ENCODE measurements around the gene EFCAB12. TPM values are rescaled to one million over a fixed set of nuclear protein-coding genes. Genes with fewer than 3 reads are reported as not detected.

The EFCAB12 gene
- total RNA-seq, 1 experiment from 2014 or later = 0.54 TPM

GRCh38 chr3:129377615-129378014, 50.8 kb downstream of the EFCAB12 start:
- DNase-seq (ENCODE audit: low read depth, low spot score) (no peak), ATAC-seq (no peak)
- BruUV-seq (replicated peaks) = no TSS peak
- no peak for TF ChIP-seq POLR2AphosphoS5 (IDR thresholded peaks at IDR 0.05; ENCODE audit: low read depth, low read length)
- TF ChIP-seq SIN3A (IDR thresholded peaks at IDR 0.05; ENCODE audit: borderline replicate concordance, insufficient read depth, low read depth, low read length) = no peak
- TF ChIP-seq TCF7L2 (IDR thresholded peaks at IDR 0.05; ENCODE audit: low read depth, low read length) = no peak
- no peak for TF ChIP-seq CTCF (IDR thresholded peaks at IDR 0.05)
- no peak for TF ChIP-seq REST (IDR thresholded peaks at IDR 0.05; ENCODE audit: insufficient read depth in 1 of 2, low read depth in 2 of 2, low read length in 1 of 2)
- ChIA-PET POLR2A (no interaction called here), CTCF (no interaction called here)
- in situ Hi-C loops (cut with HindIII; ENCODE audit: low pct_unique_long_range_greater_than_20kb, low sequenced_read_pairs) (no loop called here), intact Hi-C loops (cut with micrococcal nuclease; ENCODE audit: unreplicated experiment) (no loop called here)
- H3K9me3 ChIP-seq (ENCODE audit: control insufficient read depth, insufficient read depth, low read depth, low read length) = peaks cover 9% of the 10 kb centered on the region; the same call in 1 of the 2 replicates
- H3K4me3 ChIP-seq (ENCODE audit: low read depth in 2 of 2, low read length in 2 of 2) = no peak overlapping the region
- H3K27ac ChIP-seq (ENCODE audit: low read length) = no peak overlapping the region
- H3K36me3 ChIP-seq (ENCODE audit: control insufficient read depth, insufficient read depth, low read length) = no peaks in the 10 kb centered on the region
- H3K27me3 ChIP-seq (ENCODE audit: control insufficient read depth, insufficient read depth, low read length) = no peaks in the 10 kb centered on the region
- no peaks in the 10 kb centered on the region for H3K4me1 ChIP-seq (ENCODE audit: control insufficient read depth, insufficient read depth, low read length)

- ATAC-seq = no peak
- H3K27me3 ChIP-seq (ENCODE audit: control insufficient read depth, insufficient read depth, low read length) = no peaks in the 10 kb centered on the region
- H3K4me1 ChIP-seq (ENCODE audit: control insufficient read depth, insufficient read depth, low read length) = no peaks in the 10 kb centered on the region
- peaks cover 7% of the 10 kb centered on the region; the same call in 1 of the 2 replicates for H3K9me3 ChIP-seq (ENCODE audit: control insufficient read depth, insufficient read depth, low read depth, low read length)
- POLR2A ChIA-PET = interaction anchor here (0.6 kb wide), 1 partner anchor 38 kb away, joined by 9 read pairs; no protein-coding TSS in a partner anchor
- H3K4me3 ChIP-seq (ENCODE audit: low read depth in 2 of 2, low read length in 2 of 2) = no peak overlapping the region
- intact Hi-C loops (cut with micrococcal nuclease; ENCODE audit: unreplicated experiment) = no loop called here
- in situ Hi-C loops (cut with HindIII; ENCODE audit: low pct_unique_long_range_greater_than_20kb, low sequenced_read_pairs) = no loop called here
- TF ChIP-seq CTCF (IDR thresholded peaks at IDR 0.05) (no peak), TCF7L2 (IDR thresholded peaks at IDR 0.05; ENCODE audit: low read depth, low read length) (no peak), SIN3A (IDR thresholded peaks at IDR 0.05; ENCODE audit: borderline replicate concordance, insufficient read depth, low read depth, low read length) (no peak), REST (IDR thresholded peaks at IDR 0.05; ENCODE audit: insufficient read depth in 1 of 2, low read depth in 2 of 2, low read length in 1 of 2) (no peak), POLR2AphosphoS5 (IDR thresholded peaks at IDR 0.05; ENCODE audit: low read depth, low read length) (no peak)
- no peaks in the 10 kb centered on the region for H3K36me3 ChIP-seq (ENCODE audit: control insufficient read depth, insufficient read depth, low read length)
- CTCF ChIA-PET = interaction anchor here (0.8 to 1.2 kb wide), 2 partner anchors 9 to 10 kb away, joined by 5 to 12 read pairs; no protein-coding TSS in a partner anchor
- DNase-seq (ENCODE audit: low read depth, low spot score) = no peak
- no peak overlapping the region for H3K27ac ChIP-seq (ENCODE audit: low read length)
- BruUV-seq (replicated peaks) = no TSS peak
These were observed 53.3 kb downstream of the EFCAB12 start for GRCh38 chr3:129375099-129375498.

All from Panc1 (cell line).